ENCODE data around the gene OR2L2.

DNA sequence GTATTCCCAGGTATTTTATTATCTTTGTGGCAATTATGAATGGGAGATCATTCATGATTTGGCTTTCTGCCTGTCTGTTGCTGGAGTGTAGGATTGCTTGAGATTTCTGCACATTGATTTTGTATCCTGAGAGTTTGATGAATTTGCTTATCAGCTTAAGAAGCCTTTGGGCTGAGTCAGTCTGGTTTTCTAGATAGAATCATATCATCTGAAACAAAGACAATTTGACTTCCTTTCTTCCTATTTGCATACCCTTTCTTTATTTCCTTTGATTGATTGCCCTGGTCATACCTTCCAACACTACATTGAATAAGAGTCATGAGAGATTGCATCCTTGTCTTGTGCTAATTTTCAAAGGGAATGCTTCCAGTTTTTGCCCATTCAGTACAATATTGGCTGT is 24.8 kb downstream of the OR2L2 start:
- TF ChIP-seq POLR2AphosphoS5 (IDR thresholded peaks at IDR 0.05; ENCODE audit: low read depth, low read length) (no peak), TAF1 (IDR thresholded peaks at IDR 0.05; ENCODE audit: borderline replicate concordance, insufficient read depth, low read length) (no peak)
- TF ChIP-seq, protein P1, sequence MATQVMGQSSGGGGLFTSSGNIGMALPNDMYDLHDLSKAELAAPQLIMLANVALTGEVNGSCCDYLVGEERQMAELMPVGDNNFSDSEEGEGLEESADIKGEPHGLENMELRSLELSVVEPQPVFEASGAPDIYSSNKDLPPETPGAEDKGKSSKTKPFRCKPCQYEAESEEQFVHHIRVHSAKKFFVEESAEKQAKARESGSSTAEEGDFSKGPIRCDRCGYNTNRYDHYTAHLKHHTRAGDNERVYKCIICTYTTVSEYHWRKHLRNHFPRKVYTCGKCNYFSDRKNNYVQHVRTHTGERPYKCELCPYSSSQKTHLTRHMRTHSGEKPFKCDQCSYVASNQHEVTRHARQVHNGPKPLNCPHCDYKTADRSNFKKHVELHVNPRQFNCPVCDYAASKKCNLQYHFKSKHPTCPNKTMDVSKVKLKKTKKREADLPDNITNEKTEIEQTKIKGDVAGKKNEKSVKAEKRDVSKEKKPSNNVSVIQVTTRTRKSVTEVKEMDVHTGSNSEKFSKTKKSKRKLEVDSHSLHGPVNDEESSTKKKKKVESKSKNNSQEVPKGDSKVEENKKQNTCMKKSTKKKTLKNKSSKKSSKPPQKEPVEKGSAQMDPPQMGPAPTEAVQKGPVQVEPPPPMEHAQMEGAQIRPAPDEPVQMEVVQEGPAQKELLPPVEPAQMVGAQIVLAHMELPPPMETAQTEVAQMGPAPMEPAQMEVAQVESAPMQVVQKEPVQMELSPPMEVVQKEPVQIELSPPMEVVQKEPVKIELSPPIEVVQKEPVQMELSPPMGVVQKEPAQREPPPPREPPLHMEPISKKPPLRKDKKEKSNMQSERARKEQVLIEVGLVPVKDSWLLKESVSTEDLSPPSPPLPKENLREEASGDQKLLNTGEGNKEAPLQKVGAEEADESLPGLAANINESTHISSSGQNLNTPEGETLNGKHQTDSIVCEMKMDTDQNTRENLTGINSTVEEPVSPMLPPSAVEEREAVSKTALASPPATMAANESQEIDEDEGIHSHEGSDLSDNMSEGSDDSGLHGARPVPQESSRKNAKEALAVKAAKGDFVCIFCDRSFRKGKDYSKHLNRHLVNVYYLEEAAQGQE (IDR thresholded peaks at IDR 0.05; ENCODE audit: insufficient read depth in 1 of 2, low read depth in 2 of 2, low read length in 2 of 2) = no peak

Data from PFSK-1 (cell line).